ENCODE measurements around the gene KLC4. TPM values are rescaled to one million over a fixed set of nuclear protein-coding genes. Genes with fewer than 3 reads are reported as not detected.
A peak's percentile ranks its signal among the peaks of the same experiment; 100 is the strongest.

The KLC4 gene
- total RNA-seq, 1 donor from 2014 or later = 19.8 TPM

DNA sequence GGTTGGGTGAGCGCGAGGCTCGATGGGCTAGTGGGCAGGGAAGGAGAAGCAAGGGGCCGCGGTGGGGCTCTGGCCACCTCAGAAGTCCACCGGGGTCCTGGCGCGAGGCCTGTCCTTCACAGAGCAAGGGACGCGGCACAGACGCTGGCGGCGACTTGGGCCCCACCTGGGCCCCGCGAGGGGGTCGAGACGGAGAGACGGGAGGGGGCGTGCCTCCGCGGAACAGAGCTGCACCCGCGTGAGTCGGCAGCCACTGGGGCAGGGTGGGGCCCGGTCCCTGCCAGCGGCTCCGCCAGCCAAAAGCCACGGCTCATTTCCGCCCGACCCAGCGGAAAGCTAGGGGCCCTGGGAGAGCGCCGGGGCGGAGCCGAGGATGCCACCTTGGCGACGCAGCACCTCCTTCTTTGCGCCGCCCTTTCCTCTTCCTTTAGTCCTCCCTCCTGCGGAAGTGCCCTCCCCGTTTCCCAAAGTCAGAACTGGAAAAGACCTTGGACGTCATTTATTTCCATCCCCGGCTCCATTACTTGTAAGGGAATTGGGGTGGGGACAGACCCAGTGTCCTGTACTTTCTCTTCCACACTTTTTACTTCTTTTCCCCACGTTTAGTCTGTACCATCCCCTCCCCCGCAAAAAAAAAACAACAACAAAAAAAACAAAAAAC lies 5.8 kb upstream of the KLC4 start, which contains the start of gene CUL7:
CUL7 (minus strand) TSS at position 307 of the 661 bp plus-strand sequence. CDS start 1,063 bp downstream, outside the sequence.
- Mint-ChIP-seq H3K36me3 (ENCODE audit: low read depth) (peaks cover 57% of the 10 kb centered on the region), H3K9me3 (no peaks in the 10 kb centered on the region), H3K27ac (peak within 1 kb of the TSS; percentile 90), H3K27me3 (no peaks in the 10 kb centered on the region), H3K4me3 (peak within 1 kb of the TSS; percentile 90), H3K4me1 (peaks cover 37% of the 10 kb centered on the region)
- intact Hi-C loops (cut with micrococcal nuclease) = loop anchor here (1.0 to 10.0 kb wide), 5 partner anchors 32 to 311 kb away; partner anchors contain the start of genes CNPY3, DNPH1, KLHDC3 and RRP36
- POLR2A ChIA-PET = interaction anchor here (0.5 to 3.6 kb wide), 25 partner anchors 24 to 829 kb away, joined by 3 to 43 read pairs (median 4); partner anchors contain the start of genes CNPY3, KLHDC3, MEA1 and PEX6
- peak; percentile 81 for DNase-seq
- CTCF ChIA-PET = interaction anchor here (1.0 kb wide), 1 partner anchor 154 kb away, joined by 3 read pairs; no protein-coding TSS in a partner anchor
- TF ChIP-seq, protein P1, sequence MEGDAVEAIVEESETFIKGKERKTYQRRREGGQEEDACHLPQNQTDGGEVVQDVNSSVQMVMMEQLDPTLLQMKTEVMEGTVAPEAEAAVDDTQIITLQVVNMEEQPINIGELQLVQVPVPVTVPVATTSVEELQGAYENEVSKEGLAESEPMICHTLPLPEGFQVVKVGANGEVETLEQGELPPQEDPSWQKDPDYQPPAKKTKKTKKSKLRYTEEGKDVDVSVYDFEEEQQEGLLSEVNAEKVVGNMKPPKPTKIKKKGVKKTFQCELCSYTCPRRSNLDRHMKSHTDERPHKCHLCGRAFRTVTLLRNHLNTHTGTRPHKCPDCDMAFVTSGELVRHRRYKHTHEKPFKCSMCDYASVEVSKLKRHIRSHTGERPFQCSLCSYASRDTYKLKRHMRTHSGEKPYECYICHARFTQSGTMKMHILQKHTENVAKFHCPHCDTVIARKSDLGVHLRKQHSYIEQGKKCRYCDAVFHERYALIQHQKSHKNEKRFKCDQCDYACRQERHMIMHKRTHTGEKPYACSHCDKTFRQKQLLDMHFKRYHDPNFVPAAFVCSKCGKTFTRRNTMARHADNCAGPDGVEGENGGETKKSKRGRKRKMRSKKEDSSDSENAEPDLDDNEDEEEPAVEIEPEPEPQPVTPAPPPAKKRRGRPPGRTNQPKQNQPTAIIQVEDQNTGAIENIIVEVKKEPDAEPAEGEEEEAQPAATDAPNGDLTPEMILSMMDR (IDR thresholded peaks at IDR 0.05) = no peak
- ATAC-seq (ENCODE audit: low read depth) = peak; percentile 99

DNA sequence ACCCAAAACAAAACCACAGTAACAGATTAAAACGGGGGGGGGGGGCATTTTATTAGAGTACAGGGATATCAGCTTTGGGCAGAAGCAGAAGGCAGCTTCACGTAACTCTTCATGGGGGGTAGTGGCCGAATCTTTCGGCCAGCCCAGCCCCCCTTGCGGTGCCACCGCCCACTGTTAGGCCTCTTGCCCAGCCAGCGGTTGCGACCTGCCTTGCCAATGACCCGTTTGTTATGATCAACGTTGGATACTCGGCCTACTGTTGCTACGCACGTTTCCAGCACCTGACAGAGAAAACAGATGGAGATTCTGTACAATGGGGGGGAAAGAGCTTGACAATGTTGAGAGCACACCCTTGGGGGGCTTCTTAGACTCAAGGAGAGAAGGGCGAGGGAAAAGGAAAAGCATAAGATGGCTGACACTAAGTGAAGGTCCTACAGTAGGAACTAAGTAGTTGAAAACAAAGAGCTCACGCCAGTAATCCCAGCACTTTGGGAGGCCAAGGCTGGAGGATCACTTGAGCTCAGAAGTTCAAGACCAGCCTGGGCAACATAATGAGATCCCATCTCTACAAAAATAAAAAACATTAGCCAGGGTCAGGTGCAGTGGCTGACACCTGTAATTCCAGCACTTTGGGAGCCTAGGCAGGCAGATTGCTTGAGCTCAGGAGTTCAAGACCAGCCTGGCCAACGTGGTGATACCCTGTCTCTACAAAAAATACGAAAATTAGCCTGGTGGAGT lies 5.1 kb upstream of the KLC4 start:
- TF ChIP-seq, protein P1 (IDR thresholded peaks at IDR 0.05) = no peak
- intact Hi-C loops (cut with micrococcal nuclease) = loop anchor here (10.0 kb wide), 2 partner anchors 170 to 310 kb away; partner anchors contain the start of genes DNPH1 and ZNF318
- Mint-ChIP-seq H3K4me3 (peak overlapping the region; percentile 90), H3K27ac (peak overlapping the region; percentile 90), H3K36me3 (ENCODE audit: low read depth) (peaks cover 58% of the 10 kb centered on the region), H3K27me3 (no peaks in the 10 kb centered on the region), H3K4me1 (peaks cover 44% of the 10 kb centered on the region), H3K9me3 (no peaks in the 10 kb centered on the region)
- POLR2A ChIA-PET = interaction anchor here (0.5 to 3.6 kb wide), 28 partner anchors 24 to 764 kb away, joined by 3 to 43 read pairs (median 4); partner anchors contain the start of genes ABCC10, CNPY3, KLHDC3 and MEA1
- ATAC-seq (ENCODE audit: low read depth) (no peak), DNase-seq (no peak)
- CTCF ChIA-PET = interaction anchor here (1.0 kb wide), 1 partner anchor 154 kb away, joined by 3 read pairs; no protein-coding TSS in a partner anchor

DNA sequence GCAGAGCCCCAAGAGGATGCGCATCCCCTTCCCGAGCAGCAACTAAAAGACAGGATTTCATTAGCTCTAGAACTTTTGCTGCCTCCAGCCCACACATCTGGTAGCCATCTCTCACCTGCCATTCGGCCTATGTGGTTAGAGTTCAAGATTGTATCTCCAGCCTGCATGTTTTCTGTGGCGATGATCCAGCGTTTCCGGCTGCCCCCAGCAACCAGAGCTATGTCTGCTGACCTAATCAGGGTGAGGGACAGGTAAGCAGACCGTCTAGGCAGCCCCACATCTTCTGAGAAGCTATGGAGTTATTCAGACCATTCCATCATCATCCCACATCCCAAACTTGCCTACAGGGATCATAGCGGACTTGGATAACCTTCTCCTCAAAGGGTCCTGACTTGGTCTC lies 3.5 kb upstream of the KLC4 start:
- ChIA-PET POLR2A (interaction anchor here (0.9 to 3.6 kb wide), 4 partner anchors 23 to 77 kb away, joined by 3 to 37 read pairs (median 3); partner anchors contain the start of genes KLHDC3 and RRP36), CTCF (no interaction called here)
- Mint-ChIP-seq H3K27me3 (no peaks in the 10 kb centered on the region), H3K36me3 (ENCODE audit: low read depth) (peaks cover 48% of the 10 kb centered on the region), H3K27ac (peak overlapping the region; percentile 30), H3K4me3 (no peak overlapping the region), H3K4me1 (peaks cover 60% of the 10 kb centered on the region), H3K9me3 (no peaks in the 10 kb centered on the region)
- DNase-seq (no peak), ATAC-seq (ENCODE audit: low read depth) (no peak)
- TF ChIP-seq, protein P1 (IDR thresholded peaks at IDR 0.05) = no peak
- intact Hi-C loops (cut with micrococcal nuclease) = loop anchor here (5.0 to 10.0 kb wide), 3 partner anchors 169 to 309 kb away; partner anchors contain the start of genes BICRAL, DNPH1 and ZNF318

DNA sequence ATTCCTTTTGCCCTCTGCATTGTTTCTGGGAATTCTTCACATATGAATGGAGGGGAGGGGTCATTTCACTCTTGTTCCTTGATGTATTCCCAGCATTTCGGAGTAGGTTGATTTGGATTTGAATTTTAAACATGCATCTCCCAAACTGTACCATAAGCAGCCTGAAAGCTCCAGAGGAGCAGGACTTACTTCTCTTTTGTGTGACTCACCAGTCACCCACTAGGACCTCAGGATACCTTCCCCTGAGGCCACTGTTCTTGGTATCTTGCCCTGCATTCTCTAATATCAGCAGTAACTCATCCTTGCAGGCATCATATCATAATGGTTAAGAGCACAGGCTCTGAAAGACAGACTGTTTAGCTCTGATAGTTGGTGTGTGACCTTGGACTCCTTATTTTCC lies 900 bp upstream of the KLC4 start:
- H3K4me1 Mint-ChIP-seq = peaks cover 45% of the 10 kb centered on the region
- POLR2A ChIA-PET = interaction anchor here (0.6 to 2.9 kb wide), 16 partner anchors 9 to 578 kb away, joined by 3 to 33 read pairs (median 4); partner anchors contain the start of genes CNPY3, CUL9, KLHDC3 and MEA1
- no peak for ATAC-seq (ENCODE audit: low read depth)

More for the DNA sequence above, 900 bp upstream of the KLC4 start:
- peaks cover 45% of the 10 kb centered on the region for H3K36me3 Mint-ChIP-seq (ENCODE audit: low read depth)
- no peak for DNase-seq
- peak overlapping the region; percentile 95 for H3K4me3 Mint-ChIP-seq
- intact Hi-C loops (cut with micrococcal nuclease) = loop anchor here (2.0 to 10.0 kb wide), 5 partner anchors 74 to 518 kb away; partner anchors contain the start of genes BICRAL, DNPH1, POLH and PPP2R5D
- H3K9me3 Mint-ChIP-seq = no peaks in the 10 kb centered on the region
- no peaks in the 10 kb centered on the region for H3K27me3 Mint-ChIP-seq
- peak overlapping the region; percentile 97 for H3K27ac Mint-ChIP-seq
- TF ChIP-seq, protein P1 (IDR thresholded peaks at IDR 0.05) = no peak
- CTCF ChIA-PET = no interaction called here
